WTC11 (cell line): Measurements from ENCODE around the gene SF3B4. TPM values are rescaled to one million over a fixed set of nuclear protein-coding genes. Genes with fewer than 3 reads are reported as not detected.

ENCODE experiments used
- ATAC-seq: fragments of 200-7000 bp; cut with Tn5 transposase; 2 replicates; pipeline ENCODE4 v1.10.0; 2021; ENCODE audit warnings: mild to moderate bottlenecking, moderate library complexity
- CTCF ChIA-PET: fragments of 300-600 bp; sonication (Branson Sonifier 250); formaldehyde crosslinking; loops from one replicate; lab custom pipeline; 2021; ENCODE audit warnings: antibody characterized with exemption; lab: Charles Lee
- POLR2A ChIA-PET: fragments of 350-600 bp; sonication (Branson Sonifier 250); formaldehyde crosslinking; loops from one replicate; lab custom pipeline; 2021; ENCODE audit warnings: antibody characterized with exemption; lab: Charles Lee
- DNase-seq: peaks from one replicate; pipeline ENCODE4 v3.0.0; 2021; ENCODE audit warnings: low spot score
- H3K27ac Mint-ChIP-seq: 2 replicates; pipeline ENCODE4 v1.8.0; 2021; ENCODE audit warnings: mixed read lengths
- H3K27me3 Mint-ChIP-seq: 2 replicates; pipeline ENCODE4 v1.8.0; 2021; ENCODE audit warnings: low read depth, mild to moderate bottlenecking, moderate library complexity, mixed read lengths
- H3K36me3 Mint-ChIP-seq: 2 replicates; pipeline ENCODE4 v1.8.0; 2021; ENCODE audit warnings: mixed read lengths
- H3K4me1 Mint-ChIP-seq: 2 replicates; pipeline ENCODE4 v1.8.0; 2022; ENCODE audit warnings: mixed read lengths
- H3K4me3 Mint-ChIP-seq: 2 replicates; pipeline ENCODE4 v1.8.0; 2021; ENCODE audit warnings: mild to moderate bottlenecking, moderate library complexity, mixed read lengths
- H3K9me3 Mint-ChIP-seq: 2 replicates; pipeline ENCODE4 v1.8.0; 2021; ENCODE audit warnings: mixed read lengths
- ATF1 ChIP-seq: sonication (generic); formaldehyde crosslinking; IDR thresholded peaks from 2 replicates; pipeline ENCODE4 v1.8.1; 2023; ENCODE audit warnings: mild to moderate bottlenecking, moderate library complexity, missing genetic modification reagents
- ATF2 ChIP-seq: sonication (generic); formaldehyde crosslinking; IDR thresholded peaks from 2 replicates; pipeline ENCODE4 v1.8.1; 2022; ENCODE audit warnings: low read depth, missing genetic modification reagents, borderline replicate concordance
- ATF6 ChIP-seq: sonication (generic); formaldehyde crosslinking; IDR thresholded peaks from 2 replicates; pipeline ENCODE4 v1.8.1; 2023; ENCODE audit warnings: mild to moderate bottlenecking, missing genetic modification reagents
- CBFB ChIP-seq: sonication (generic); formaldehyde crosslinking; IDR thresholded peaks from 2 replicates; pipeline ENCODE4 v1.8.1; 2022; ENCODE audit warnings: mild to moderate bottlenecking, low read depth, missing genetic modification reagents
- E2F1 ChIP-seq: sonication (generic); formaldehyde crosslinking; IDR thresholded peaks from 2 replicates; pipeline ENCODE4 v1.8.0; 2022; ENCODE audit warnings: mild to moderate bottlenecking, missing genetic modification reagents
- ELF4 ChIP-seq: sonication (generic); formaldehyde crosslinking; IDR thresholded peaks from 2 replicates; pipeline ENCODE4 v1.8.1; 2022; ENCODE audit warnings: low read depth, mild to moderate bottlenecking, moderate library complexity, missing genetic modification reagents
- EMX1 ChIP-seq: fragments of 250-450 bp; sonication (Bioruptor Pico); IDR thresholded peaks from 2 replicates; pipeline ENCODE4 v1.8.0; 2021; ENCODE audit warnings: mild to moderate bottlenecking
- GTF2I ChIP-seq: fragments of 250-450 bp; sonication (Bioruptor Pico); conservative IDR thresholded peaks from 2 replicates; pipeline ENCODE4 v1.4.0; 2021; ENCODE audit warnings: mild to moderate bottlenecking
- IRF2 ChIP-seq: sonication (generic); formaldehyde crosslinking; IDR thresholded peaks from 2 replicates; pipeline ENCODE4 v1.8.0; 2022; ENCODE audit warnings: low read depth, missing genetic modification reagents, borderline replicate concordance
- JUN ChIP-seq: sonication (generic); formaldehyde crosslinking; IDR thresholded peaks from 2 replicates; pipeline ENCODE4 v1.8.0; 2023; ENCODE audit warnings: mild to moderate bottlenecking, missing genetic modification reagents
- OVOL2 ChIP-seq: fragments of 250-450 bp; sonication (Bioruptor Pico); IDR thresholded peaks from 2 replicates; pipeline ENCODE4 v1.9.0; 2021; ENCODE audit warnings: mild to moderate bottlenecking, borderline replicate concordance
- SMAD3 ChIP-seq: sonication (generic); formaldehyde crosslinking; IDR thresholded peaks from 2 replicates; pipeline ENCODE4 v1.8.0; 2022; ENCODE audit warnings: missing genetic modification reagents, mild to moderate bottlenecking, borderline replicate concordance
- SP1 ChIP-seq: sonication (generic); formaldehyde crosslinking; conservative IDR thresholded peaks from 2 replicates; pipeline ENCODE4 v1.8.1; 2022; ENCODE audit warnings: missing genetic modification reagents
- TEAD4 ChIP-seq: sonication (generic); formaldehyde crosslinking; IDR thresholded peaks from 2 replicates; pipeline ENCODE4 v1.8.0; 2022; ENCODE audit warnings: mild to moderate bottlenecking, missing genetic modification reagents
- ZBTB21 ChIP-seq: sonication (generic); formaldehyde crosslinking; IDR thresholded peaks from 2 replicates; pipeline ENCODE4 v1.8.1; 2023; ENCODE audit warnings: mild to moderate bottlenecking, missing genetic modification reagents, borderline replicate concordance
- ZNF232 ChIP-seq: sonication (generic); formaldehyde crosslinking; IDR thresholded peaks from 2 replicates; pipeline ENCODE4 v1.8.0; 2022; ENCODE audit warnings: mild to moderate bottlenecking, missing genetic modification reagents
- ZNF263 ChIP-seq: sonication (generic); formaldehyde crosslinking; IDR thresholded peaks from 2 replicates; pipeline ENCODE4 v1.8.1; 2022; ENCODE audit warnings: low read depth, mild to moderate bottlenecking, moderate library complexity, missing genetic modification reagents
- total RNA-seq: library from RNA; stranded (reverse); gene quantifications from 3 replicates; pipeline ENCODE4 v1.2.3, GENCODE V29; 2021
- TF ChIP-seq, protein P1 (sequence below): sonication (generic); formaldehyde crosslinking; IDR thresholded peaks from 2 replicates; pipeline ENCODE4 v1.8.0; 2022; ENCODE audit warnings: mild to moderate bottlenecking, missing genetic modification reagents
- TF ChIP-seq, protein P2 (sequence below): sonication (generic); formaldehyde crosslinking; IDR thresholded peaks from 2 replicates; pipeline ENCODE4 v1.8.1; 2022; ENCODE audit warnings: missing genetic modification reagents, borderline replicate concordance
- TF ChIP-seq, protein P3 (sequence below): sonication (generic); formaldehyde crosslinking; IDR thresholded peaks from 2 replicates; pipeline ENCODE4 v1.8.0; 2023; ENCODE audit warnings: mild to moderate bottlenecking, missing genetic modification reagents

SF3B4 gene
- total RNA-seq, 1 experiment from 2014 or later: 90.1 TPM

GRCh38 chr1:149925751-149926150 lies 1.9 kb downstream of the SF3B4 start (continued):
- no peak for TF ChIP-seq ZNF263 (CRISPR knock-in tag)
- no peak for TF ChIP-seq ATF2 (CRISPR knock-in tag)
- TF ChIP-seq OVOL2 (CRISPR knock-in tag): no peak
- TF ChIP-seq ATF1: no peak
- no peak for TF ChIP-seq ATF6 (CRISPR knock-in tag)
- TF ChIP-seq ZBTB21 (CRISPR knock-in tag): no peak
- no peak for TF ChIP-seq ZNF232 (CRISPR knock-in tag)

- no peaks in the 10 kb centered on the region for H3K27me3 Mint-ChIP-seq
- H3K4me1 Mint-ChIP-seq: peaks cover 24% of the 10 kb centered on the region
- peak overlapping the region; percentile 54; the same call in 1 of the 2 replicates for H3K27ac Mint-ChIP-seq
- H3K9me3 Mint-ChIP-seq: no peaks in the 10 kb centered on the region
- TF ChIP-seq IRF2 (CRISPR knock-in tag): no peak
- H3K4me3 Mint-ChIP-seq: peak overlapping the region; percentile 100
- ATAC-seq: no peak
- ChIA-PET POLR2A (no interaction called here), CTCF (no interaction called here)
- H3K36me3 Mint-ChIP-seq: peaks cover 45% of the 10 kb centered on the region
- no peak for DNase-seq
Measured at GRCh38 chr1:149925345-149925744, 2.3 kb downstream of the SF3B4 start.

GRCh38 chr1:149923626-149924025 lies 4.0 kb downstream of the SF3B4 start:
- no peak overlapping the region for H3K4me3 Mint-ChIP-seq
- no peak overlapping the region for H3K27ac Mint-ChIP-seq
- no peaks in the 10 kb centered on the region for H3K9me3 Mint-ChIP-seq
- peaks cover 24% of the 10 kb centered on the region for H3K4me1 Mint-ChIP-seq
- H3K36me3 Mint-ChIP-seq: peaks cover 45% of the 10 kb centered on the region
- POLR2A ChIA-PET: no interaction called here
- CTCF ChIA-PET: no interaction called here
- H3K27me3 Mint-ChIP-seq: no peaks in the 10 kb centered on the region
- ATAC-seq (no peak), DNase-seq (no peak)
- TF ChIP-seq ELF4 (CRISPR knock-in tag) (no peak), EMX1 (no peak), IRF2 (CRISPR knock-in tag) (no peak), SMAD3 (CRISPR knock-in tag) (no peak), E2F1 (CRISPR knock-in tag) (no peak), SP1 (CRISPR knock-in tag) (no peak), CBFB (CRISPR knock-in tag) (no peak), ATF2 (CRISPR knock-in tag) (no peak), JUN (CRISPR knock-in tag) (no peak), ZNF263 (CRISPR knock-in tag) (no peak), OVOL2 (CRISPR knock-in tag) (no peak), GTF2I (no peak), TEAD4 (CRISPR knock-in tag) (no peak)
- TF ChIP-seq, protein P1, sequence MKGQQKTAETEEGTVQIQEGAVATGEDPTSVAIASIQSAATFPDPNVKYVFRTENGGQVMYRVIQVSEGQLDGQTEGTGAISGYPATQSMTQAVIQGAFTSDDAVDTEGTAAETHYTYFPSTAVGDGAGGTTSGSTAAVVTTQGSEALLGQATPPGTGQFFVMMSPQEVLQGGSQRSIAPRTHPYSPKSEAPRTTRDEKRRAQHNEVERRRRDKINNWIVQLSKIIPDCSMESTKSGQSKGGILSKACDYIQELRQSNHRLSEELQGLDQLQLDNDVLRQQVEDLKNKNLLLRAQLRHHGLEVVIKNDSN (CRISPR knock-in tag): no peak
- TF ChIP-seq, protein P2, sequence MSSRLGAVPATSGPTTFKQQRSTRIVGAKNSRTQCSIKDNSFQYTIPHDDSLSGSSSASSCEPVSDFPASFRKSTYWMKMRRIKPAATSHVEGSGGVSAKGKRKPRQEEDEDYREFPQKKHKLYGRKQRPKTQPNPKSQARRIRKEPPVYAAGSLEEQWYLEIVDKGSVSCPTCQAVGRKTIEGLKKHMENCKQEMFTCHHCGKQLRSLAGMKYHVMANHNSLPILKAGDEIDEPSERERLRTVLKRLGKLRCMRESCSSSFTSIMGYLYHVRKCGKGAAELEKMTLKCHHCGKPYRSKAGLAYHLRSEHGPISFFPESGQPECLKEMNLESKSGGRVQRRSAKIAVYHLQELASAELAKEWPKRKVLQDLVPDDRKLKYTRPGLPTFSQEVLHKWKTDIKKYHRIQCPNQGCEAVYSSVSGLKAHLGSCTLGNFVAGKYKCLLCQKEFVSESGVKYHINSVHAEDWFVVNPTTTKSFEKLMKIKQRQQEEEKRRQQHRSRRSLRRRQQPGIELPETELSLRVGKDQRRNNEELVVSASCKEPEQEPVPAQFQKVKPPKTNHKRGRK (CRISPR knock-in tag): no peak
- TF ChIP-seq, protein P3, sequence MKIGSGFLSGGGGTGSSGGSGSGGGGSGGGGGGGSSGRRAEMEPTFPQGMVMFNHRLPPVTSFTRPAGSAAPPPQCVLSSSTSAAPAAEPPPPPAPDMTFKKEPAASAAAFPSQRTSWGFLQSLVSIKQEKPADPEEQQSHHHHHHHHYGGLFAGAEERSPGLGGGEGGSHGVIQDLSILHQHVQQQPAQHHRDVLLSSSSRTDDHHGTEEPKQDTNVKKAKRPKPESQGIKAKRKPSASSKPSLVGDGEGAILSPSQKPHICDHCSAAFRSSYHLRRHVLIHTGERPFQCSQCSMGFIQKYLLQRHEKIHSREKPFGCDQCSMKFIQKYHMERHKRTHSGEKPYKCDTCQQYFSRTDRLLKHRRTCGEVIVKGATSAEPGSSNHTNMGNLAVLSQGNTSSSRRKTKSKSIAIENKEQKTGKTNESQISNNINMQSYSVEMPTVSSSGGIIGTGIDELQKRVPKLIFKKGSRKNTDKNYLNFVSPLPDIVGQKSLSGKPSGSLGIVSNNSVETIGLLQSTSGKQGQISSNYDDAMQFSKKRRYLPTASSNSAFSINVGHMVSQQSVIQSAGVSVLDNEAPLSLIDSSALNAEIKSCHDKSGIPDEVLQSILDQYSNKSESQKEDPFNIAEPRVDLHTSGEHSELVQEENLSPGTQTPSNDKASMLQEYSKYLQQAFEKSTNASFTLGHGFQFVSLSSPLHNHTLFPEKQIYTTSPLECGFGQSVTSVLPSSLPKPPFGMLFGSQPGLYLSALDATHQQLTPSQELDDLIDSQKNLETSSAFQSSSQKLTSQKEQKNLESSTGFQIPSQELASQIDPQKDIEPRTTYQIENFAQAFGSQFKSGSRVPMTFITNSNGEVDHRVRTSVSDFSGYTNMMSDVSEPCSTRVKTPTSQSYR: no peak
- TF ChIP-seq, all 79 proteins: peak for 0
